Central memory CD8-positive, alpha-beta T cell (primary cell): ENCODE measurements around the gene RCN1.
"Not testable (repeated sequence)": the region's sequence is repeated elsewhere in the genome, so short reads cannot be mapped to it uniquely, and the experiment has no call there.

Experiments used
- ATAC-seq: fragments of 150-1000 bp; cut with Tn5 transposase; replicated peaks from 2 replicates; pipeline ENCODE4 v1.10.0; 2022; ENCODE audit warnings: mild to moderate bottlenecking, moderate FRiP score, moderate number of reproducible peaks; ENCODE audit not compliant: poor library complexity, severe bottlenecking; ENCODE audit errors: extremely low read depth
- DNase-seq, 2 donors: peaks; one replicate each; pipeline ENCODE4 v3.0.0; 2021; ENCODE audit warnings: low spot score in 2 of 2
- H3K27ac Mint-ChIP-seq: one replicate; pipeline ENCODE4 v1.8.0; 2022; ENCODE audit warnings: low read depth, mild to moderate bottlenecking, moderate library complexity, mixed read lengths
- H3K27me3 Mint-ChIP-seq: one replicate; pipeline ENCODE4 v1.8.0; 2022; ENCODE audit warnings: mixed read lengths
- H3K36me3 Mint-ChIP-seq: one replicate; pipeline ENCODE4 v1.8.0; 2022; ENCODE audit warnings: mild to moderate bottlenecking, moderate library complexity, mixed read lengths; ENCODE audit not compliant: insufficient read depth
- H3K4me1 Mint-ChIP-seq: one replicate; pipeline ENCODE4 v1.8.0; 2022; ENCODE audit warnings: mixed read lengths
- H3K4me3 Mint-ChIP-seq: one replicate; pipeline ENCODE4 v1.8.0; 2022; ENCODE audit warnings: mild to moderate bottlenecking, moderate library complexity, mixed read lengths
- H3K9me3 Mint-ChIP-seq: one replicate; pipeline ENCODE4 v1.8.0; 2022; ENCODE audit warnings: mixed read lengths

Gene RCN1

DNA sequence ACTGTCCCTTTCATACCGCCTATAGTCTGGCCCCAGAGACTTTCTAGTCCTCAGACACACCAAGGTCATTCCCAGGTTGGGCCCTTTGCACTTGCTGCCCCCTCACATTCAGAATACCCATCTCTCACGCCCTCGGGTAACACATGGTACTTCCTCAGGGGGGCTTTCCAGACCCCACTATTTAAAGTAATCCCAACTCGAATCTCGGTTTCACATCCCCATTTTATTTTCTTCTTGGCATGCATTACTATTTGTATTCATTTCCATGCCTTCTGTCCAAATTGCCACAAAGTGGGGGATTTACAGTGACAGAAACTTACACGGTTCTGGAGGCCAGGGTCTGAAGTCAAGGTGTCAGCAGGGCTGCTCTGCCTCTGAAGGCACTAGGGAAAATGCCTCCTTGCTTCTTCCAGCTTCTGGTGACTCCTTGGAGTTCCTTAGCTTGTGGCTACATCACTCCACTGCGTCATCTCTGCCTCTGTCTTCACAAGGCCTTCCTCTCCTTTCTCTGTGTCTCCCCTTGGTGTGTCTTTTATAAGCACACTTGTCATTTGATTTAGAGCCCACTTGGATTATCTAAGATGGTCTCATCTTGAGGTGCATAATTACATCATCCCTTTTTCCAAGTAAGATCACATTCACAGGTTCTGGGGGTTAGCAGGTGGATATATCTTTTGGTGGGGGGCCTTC lies 15.1 kb downstream of the RCN1 start:
- Mint-ChIP-seq H3K4me3 (no peak overlapping the region), H3K9me3 (no peaks in the 10 kb centered on the region), H3K4me1 (no peaks in the 10 kb centered on the region), H3K27ac (no peak overlapping the region), H3K27me3 (no peaks in the 10 kb centered on the region), H3K36me3 (peaks cover 17% of the 10 kb centered on the region)
- DNase-seq (no peak), ATAC-seq (no peak)

GRCh38 chr11:32107647-32108046 lies 16.8 kb downstream of the RCN1 start:
- Mint-ChIP-seq H3K9me3 (no peaks in the 10 kb centered on the region), H3K36me3 (peaks cover 7% of the 10 kb centered on the region), H3K27ac (no peak overlapping the region), H3K27me3 (no peaks in the 10 kb centered on the region), H3K4me1 (no peaks in the 10 kb centered on the region), H3K4me3 (no peak overlapping the region)
- ATAC-seq = no peak
- no peak for DNase-seq

- Mint-ChIP-seq H3K4me1 (no peaks in the 10 kb centered on the region), H3K27ac (no peak overlapping the region), H3K27me3 (no peaks in the 10 kb centered on the region), H3K9me3 (no peaks in the 10 kb centered on the region), H3K36me3 (peaks cover 4% of the 10 kb centered on the region), H3K4me3 (no peak overlapping the region)
- DNase-seq (no peak), ATAC-seq (no peak)
These were observed 17.7 kb downstream of the RCN1 start for GRCh38 chr11:32108576-32108975.

DNA sequence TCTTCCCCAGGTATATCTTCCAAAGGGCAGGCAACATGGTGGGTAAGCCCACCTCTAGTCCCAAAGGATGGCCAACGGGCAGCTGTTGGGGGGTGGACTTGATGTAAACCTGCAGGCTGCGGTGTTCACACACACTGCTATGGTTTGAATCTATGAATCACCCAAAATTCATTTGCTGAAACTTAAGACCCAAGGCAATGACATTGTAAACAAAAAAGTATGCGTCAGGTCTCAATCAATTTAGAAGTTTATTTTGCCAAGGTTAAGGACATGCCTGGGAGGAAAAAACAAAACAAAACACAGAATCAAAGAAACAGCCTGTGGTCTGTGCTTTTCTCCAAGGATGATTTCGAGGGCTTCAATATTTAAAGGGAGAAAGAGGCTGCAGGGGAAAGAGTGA lies 18.3 kb downstream of the RCN1 start:
- no peaks in the 10 kb centered on the region for H3K9me3 Mint-ChIP-seq
- H3K27ac Mint-ChIP-seq = peak overlapping the region; percentile 23
- no peak for DNase-seq
- H3K27me3 Mint-ChIP-seq = no peaks in the 10 kb centered on the region
- H3K36me3 Mint-ChIP-seq = peaks cover 2% of the 10 kb centered on the region
- ATAC-seq = no peak
- H3K4me3 Mint-ChIP-seq = no peak overlapping the region
- H3K4me1 Mint-ChIP-seq = no peaks in the 10 kb centered on the region

GRCh38 chr11:32109592-32109991 lies 18.7 kb downstream of the RCN1 start:
- H3K27ac Mint-ChIP-seq = no peak overlapping the region
- ATAC-seq (no peak), DNase-seq (no peak)
- peaks cover 2% of the 10 kb centered on the region for H3K36me3 Mint-ChIP-seq
- no peaks in the 10 kb centered on the region for H3K9me3 Mint-ChIP-seq
- no peak overlapping the region for H3K4me3 Mint-ChIP-seq
- no peaks in the 10 kb centered on the region for H3K27me3 Mint-ChIP-seq
- no peaks in the 10 kb centered on the region for H3K4me1 Mint-ChIP-seq

DNA sequence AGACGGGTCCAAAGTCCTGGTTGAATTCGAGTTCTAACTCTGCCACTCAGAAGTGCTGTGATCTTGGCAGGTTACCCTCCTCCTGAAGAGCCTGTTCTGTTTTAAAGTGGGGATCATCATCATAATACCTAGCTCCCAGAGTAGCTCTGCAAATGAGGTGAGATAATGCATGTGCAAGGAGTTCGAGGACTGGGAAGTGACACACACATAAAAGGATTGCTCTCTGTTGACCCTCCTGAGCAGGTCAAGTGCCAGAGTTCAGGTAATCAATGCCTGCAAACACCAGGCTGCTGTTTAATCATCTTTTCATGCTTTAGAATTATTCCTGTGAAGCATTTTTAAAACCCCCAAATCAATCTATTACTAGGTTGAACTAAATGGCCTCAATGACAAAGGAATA lies 19.9 kb downstream of the RCN1 start:
- no peaks in the 10 kb centered on the region for H3K27me3 Mint-ChIP-seq
- no peak for DNase-seq
- no peaks in the 10 kb centered on the region for H3K4me1 Mint-ChIP-seq
- no peaks in the 10 kb centered on the region for H3K9me3 Mint-ChIP-seq
- H3K36me3 Mint-ChIP-seq = peaks cover 2% of the 10 kb centered on the region
- ATAC-seq = no peak
- H3K27ac Mint-ChIP-seq = no peak overlapping the region
- no peak overlapping the region for H3K4me3 Mint-ChIP-seq

DNA sequence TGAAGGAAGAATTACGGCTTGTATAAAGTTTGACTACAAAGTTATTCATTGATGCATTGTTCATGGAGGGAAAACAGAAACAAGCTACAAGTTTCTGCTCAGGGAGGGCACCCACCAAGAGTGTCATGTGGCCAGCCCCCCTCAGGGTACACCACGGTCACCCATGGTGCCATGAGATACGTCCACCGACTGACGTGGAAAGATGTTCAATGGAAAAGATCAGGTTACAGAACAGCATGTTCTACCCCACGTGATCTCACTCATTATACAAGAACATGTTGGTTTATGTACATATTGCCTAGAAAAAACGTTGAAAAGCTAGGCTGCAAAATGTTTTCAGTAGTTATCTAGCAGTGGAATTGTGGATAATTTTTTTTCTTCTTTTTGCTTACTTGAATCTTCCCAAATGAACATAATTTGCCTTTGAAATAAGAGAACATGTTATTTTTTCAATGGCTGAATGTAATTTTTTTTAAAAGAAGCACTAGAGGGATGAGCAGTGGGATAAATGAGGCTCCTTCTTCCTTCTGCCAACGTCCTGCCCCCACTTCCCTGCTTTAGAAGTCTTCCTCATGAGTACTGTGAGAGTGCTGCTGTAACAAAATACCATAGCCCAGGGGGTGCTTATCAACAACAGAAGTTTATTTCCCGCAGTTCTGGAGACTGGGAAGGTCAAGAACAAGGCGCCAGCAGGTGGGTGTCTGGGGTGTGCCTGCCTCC lies 22.5 kb downstream of the RCN1 start:
- Mint-ChIP-seq H3K27ac (no peak overlapping the region), H3K36me3 (peaks cover 2% of the 10 kb centered on the region), H3K4me3 (no peak overlapping the region), H3K27me3 (no peaks in the 10 kb centered on the region), H3K4me1 (no peaks in the 10 kb centered on the region), H3K9me3 (no peaks in the 10 kb centered on the region)
- DNase-seq (no peak), ATAC-seq (no peak)

GRCh38 chr11:32113920-32114203 lies 23.0 kb downstream of the RCN1 start:
- DNase-seq (no peak), ATAC-seq (no peak)
- Mint-ChIP-seq H3K36me3 (peaks cover 2% of the 10 kb centered on the region), H3K4me1 (no peaks in the 10 kb centered on the region), H3K27me3 (no peaks in the 10 kb centered on the region), H3K4me3 (no peak overlapping the region), H3K9me3 (no peaks in the 10 kb centered on the region), H3K27ac (no peak overlapping the region)

- H3K36me3 Mint-ChIP-seq = peaks cover 4% of the 10 kb centered on the region
- no peaks in the 10 kb centered on the region for H3K9me3 Mint-ChIP-seq
- DNase-seq (no peak), ATAC-seq (no peak)
- H3K4me3 Mint-ChIP-seq = no peak overlapping the region
- H3K27ac Mint-ChIP-seq = no peak overlapping the region
- peaks cover 2% of the 10 kb centered on the region for H3K4me1 Mint-ChIP-seq
- H3K27me3 Mint-ChIP-seq = no peaks in the 10 kb centered on the region
These were observed 24.6 kb downstream of the RCN1 start for GRCh38 chr11:32115446-32115845.

DNA sequence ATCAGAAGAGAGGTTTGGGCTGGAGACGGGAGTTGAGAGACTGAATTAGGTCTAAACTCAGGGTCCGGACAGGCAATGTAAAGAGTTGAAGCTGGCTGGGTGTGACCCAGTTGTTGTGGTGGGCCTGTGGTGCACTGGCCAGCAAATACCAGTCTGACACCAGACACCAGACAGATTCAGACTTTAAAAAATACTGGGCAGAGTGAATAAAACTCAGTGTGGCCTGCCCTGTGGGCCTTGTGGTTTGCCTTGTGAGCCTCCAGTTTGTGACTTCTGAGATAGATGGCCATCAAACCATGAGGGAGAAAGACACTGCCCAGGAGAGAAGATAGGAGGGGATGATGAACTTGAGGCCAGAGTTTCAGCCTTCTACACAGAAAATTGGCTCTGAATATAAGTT lies 25.8 kb downstream of the RCN1 start:
- Mint-ChIP-seq H3K36me3 (peaks cover 4% of the 10 kb centered on the region), H3K27me3 (no peaks in the 10 kb centered on the region), H3K4me3 (no peak overlapping the region), H3K27ac (no peak overlapping the region), H3K4me1 (peaks cover 12% of the 10 kb centered on the region), H3K9me3 (no peaks in the 10 kb centered on the region)
- DNase-seq (no peak), ATAC-seq (no peak)

DNA sequence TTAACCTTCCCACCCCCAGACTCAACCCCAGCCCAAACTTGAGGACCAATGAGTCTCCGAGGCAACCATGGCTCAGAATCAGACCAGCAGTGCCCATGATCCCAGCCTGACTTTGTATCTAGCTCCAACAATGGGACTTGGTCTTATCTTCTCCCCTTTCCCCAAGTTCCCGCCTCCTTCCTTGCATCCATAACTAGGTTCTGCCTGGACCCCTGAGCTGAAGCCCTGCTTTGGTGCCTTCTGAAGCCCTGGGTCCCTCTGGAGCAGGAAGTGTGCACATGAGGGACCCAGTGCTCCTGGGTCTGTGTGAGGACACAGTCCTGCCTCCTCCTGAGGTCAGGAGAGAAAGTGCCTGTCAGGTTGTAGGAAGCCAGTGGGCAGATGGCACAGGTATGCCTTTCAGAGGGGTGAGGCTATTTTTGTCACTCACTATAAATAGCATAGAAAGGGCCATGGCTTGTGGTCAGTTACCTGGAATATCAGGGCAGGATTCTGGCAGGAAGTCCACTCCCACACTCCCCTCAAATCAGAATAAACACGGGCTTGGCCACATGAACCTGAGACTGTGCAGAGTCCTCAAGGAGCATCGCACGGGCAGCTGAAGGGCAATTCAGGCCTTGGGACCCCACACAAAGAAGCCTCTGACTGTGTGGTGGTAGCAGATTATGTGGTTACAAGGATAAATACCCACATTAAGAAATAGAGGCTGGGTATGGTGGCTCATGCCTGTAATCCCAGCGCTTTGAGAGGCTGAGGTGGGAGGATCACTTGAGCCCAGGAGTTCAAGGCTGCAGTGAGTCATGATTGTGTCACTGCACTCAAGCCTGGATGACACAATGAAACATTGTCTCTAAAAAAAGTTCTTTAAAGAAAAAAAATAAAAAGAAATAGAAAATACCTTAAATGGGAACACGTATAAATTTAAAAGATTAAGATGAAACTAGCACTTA lies 27.4 kb downstream of the RCN1 start:
- no peaks in the 10 kb centered on the region for H3K9me3 Mint-ChIP-seq
- H3K27ac Mint-ChIP-seq = no peak overlapping the region

GRCh38 chr11:32119139-32119538 lies 28.3 kb downstream of the RCN1 start:
- not testable (repeated sequence) for H3K27me3 Mint-ChIP-seq, H3K9me3 Mint-ChIP-seq, ATAC-seq, H3K36me3 Mint-ChIP-seq, H3K27ac Mint-ChIP-seq, H3K4me3 Mint-ChIP-seq, DNase-seq
- H3K4me1 Mint-ChIP-seq = peaks cover 25% of the 10 kb centered on the region

More for the DNA sequence above, 27.4 kb downstream of the RCN1 start:
- Mint-ChIP-seq H3K4me3 (no peak overlapping the region), H3K27me3 (no peaks in the 10 kb centered on the region), H3K36me3 (peaks cover 4% of the 10 kb centered on the region), H3K4me1 (peaks cover 24% of the 10 kb centered on the region)
- DNase-seq = no peak
- ATAC-seq = no peak
